IMR-90 (cell line): ENCODE measurements around the gene PAMR1. TPM values are rescaled to one million over a fixed set of nuclear protein-coding genes. Genes with fewer than 3 reads are reported as not detected.

Source experiments
- ATAC-seq: fragments of 200-7000 bp; cut with Tn5 transposase; 2 replicates; pipeline ENCODE4 v1.9.1; 2020; ENCODE audit warnings: low read depth, mild to moderate bottlenecking, moderate library complexity
- BruUV-seq: library from RNA; stranded (reverse); fragments of 400-500 nt; replicated peaks from 2 replicates; lab custom pipeline; 2021; lab: Mats Ljungman, UMichigan
- CTCF ChIA-PET: fragments of 300-600 bp; formaldehyde crosslinking; extraction: SDS; loops from one replicate; lab custom pipeline; 2021; ENCODE audit warnings: antibody characterized with exemption; lab: Yijun Ruan, JAX
- POLR2A ChIA-PET: fragments of 300-600 bp; sonication (Branson Sonifier 250); formaldehyde crosslinking; loops from one replicate; lab custom pipeline; 2022; ENCODE audit warnings: antibody characterized with exemption; ENCODE audit not compliant: unreplicated experiment; lab: Charles Lee
- DNase-seq: peaks from one replicate; pipeline ENCODE4 v3.0.0; 2013
- H2AFZ ChIP-seq: replicated peaks from 2 replicates; pipeline ENCODE3; 2013; ENCODE audit warnings: low read length, mild to moderate bottlenecking; ENCODE audit not compliant: poor library complexity
- H2AK5ac ChIP-seq: 2 replicates; pipeline ENCODE4 v1.6.1; 2013; ENCODE audit warnings: low read depth, low read length, inconsistent platforms
- H2AK9ac ChIP-seq: replicated peaks from 2 replicates; pipeline ENCODE3; 2013; ENCODE audit warnings: mild to moderate bottlenecking, low read depth, low read length, moderate library complexity; ENCODE audit not compliant: poor library complexity
- H2BK120ac ChIP-seq: 2 replicates; pipeline ENCODE4 v1.6.1; 2013; ENCODE audit warnings: low read depth, low read length, inconsistent platforms
- H2BK15ac ChIP-seq: 3 replicates; pipeline ENCODE4 v1.6.1; 2013; ENCODE audit warnings: low read depth, low read length, inconsistent platforms
- H2BK20ac ChIP-seq: 2 replicates; pipeline ENCODE4 v1.6.1; 2013; ENCODE audit warnings: low read depth, mild to moderate bottlenecking, inconsistent platforms, low read length, moderate library complexity
- H2BK5ac ChIP-seq: 2 replicates; pipeline ENCODE4 v1.6.1; 2013; ENCODE audit warnings: mild to moderate bottlenecking, low read depth, low read length, inconsistent platforms; ENCODE audit not compliant: poor library complexity, severe bottlenecking
- H3K14ac ChIP-seq: replicated peaks from 2 replicates; pipeline ENCODE4 v1.6.1; 2013; ENCODE audit warnings: low read depth, low read length, inconsistent platforms
- H3K18ac ChIP-seq: 2 replicates; pipeline ENCODE4 v1.6.1; 2013; ENCODE audit warnings: low read depth, low read length, control low read depth
- H3K23ac ChIP-seq: 2 replicates; pipeline ENCODE4 v1.6.1; 2013; ENCODE audit warnings: low read depth, low read length, inconsistent platforms
- H3K27ac ChIP-seq: 2 replicates; pipeline ENCODE4 v1.5.1; 2013; ENCODE audit warnings: mild to moderate bottlenecking, control low read depth, low read length; ENCODE audit not compliant: insufficient read depth
- H3K27me3 ChIP-seq: 2 replicates; pipeline ENCODE4 v1.6.1; 2013; ENCODE audit warnings: low read length; ENCODE audit not compliant: control insufficient read depth, insufficient read depth
- H3K36me3 ChIP-seq: 2 replicates; pipeline ENCODE4 v1.6.1; 2013; ENCODE audit warnings: low read length, mixed read lengths; ENCODE audit not compliant: control insufficient read depth, insufficient read depth
- H3K4ac ChIP-seq: 2 replicates; pipeline ENCODE4 v1.6.1; 2013; ENCODE audit warnings: low read depth, low read length, inconsistent platforms
- H3K4me1 ChIP-seq: 2 replicates; pipeline ENCODE4 v1.6.1; 2013; ENCODE audit warnings: low read length, mixed read lengths; ENCODE audit not compliant: control insufficient read depth, insufficient read depth
- H3K4me2 ChIP-seq: 2 replicates; pipeline ENCODE4 v1.6.1; 2013; ENCODE audit warnings: low read depth, mild to moderate bottlenecking, control low read depth, low read length, moderate library complexity
- H3K4me3 ChIP-seq: 2 replicates; pipeline ENCODE4 v1.5.1; 2013; ENCODE audit warnings: low read depth, mild to moderate bottlenecking, control low read depth, low read length, moderate library complexity; ENCODE audit not compliant: insufficient read depth
- H3K56ac ChIP-seq: 2 replicates; pipeline ENCODE4 v1.6.1; 2013; ENCODE audit warnings: low read length, inconsistent platforms; ENCODE audit not compliant: insufficient read depth; ENCODE audit errors: extremely low read depth
- H3K79me1 ChIP-seq, 2 experiments: 2 replicates each; pipeline ENCODE4 v1.6.1; 2013; ENCODE audit warnings: low read length in 2 of 2, inconsistent platforms in 1 of 2, low read depth in 1 of 2
- H3K9ac ChIP-seq: 2 replicates; pipeline ENCODE4 v1.6.1; 2013; ENCODE audit warnings: low read depth, low read length, control low read depth
- H3K9me1 ChIP-seq: 2 replicates; pipeline ENCODE4 v1.6.1; 2013; ENCODE audit warnings: low read length, inconsistent platforms; ENCODE audit not compliant: insufficient read depth
- H3K9me3 ChIP-seq: 2 replicates; pipeline ENCODE4 v1.6.1; 2013; ENCODE audit warnings: low read length; ENCODE audit not compliant: control insufficient read depth, insufficient read depth
- H4K20me1 ChIP-seq: 2 replicates; pipeline ENCODE4 v1.6.1; 2013; ENCODE audit warnings: low read length, inconsistent platforms; ENCODE audit not compliant: insufficient read depth
- H4K5ac ChIP-seq: 2 replicates; pipeline ENCODE4 v1.6.1; 2013; ENCODE audit warnings: mild to moderate bottlenecking, low read depth, low read length, control low read depth
- H4K8ac ChIP-seq, 2 experiments: 2 replicates each; pipeline ENCODE4 v1.6.1; 2013; ENCODE audit warnings: low read depth in 2 of 2, low read length in 2 of 2, control low read depth in 1 of 2, inconsistent platforms in 1 of 2
- H4K91ac ChIP-seq: 2 replicates; pipeline ENCODE4 v1.6.1; 2013; ENCODE audit warnings: low read depth, low read length, inconsistent platforms; ENCODE audit not compliant: insufficient read depth
- CEBPB ChIP-seq: IDR thresholded peaks from 2 replicates; pipeline ENCODE4 v1.6.1; 2012; ENCODE audit warnings: low read depth, low read length, improper control_type of control experiment
- CHD1 ChIP-seq: IDR thresholded peaks from 2 replicates; pipeline ENCODE4 v1.6.1; 2012; ENCODE audit warnings: low read depth, low read length, improper control_type of control experiment
- FOS ChIP-seq: fragments of 150-350 bp; IDR thresholded peaks from 2 replicates; pipeline ENCODE4 v1.6.1; 2016; ENCODE audit warnings: low read depth, low read length
- MAFK ChIP-seq: IDR thresholded peaks from 2 replicates; pipeline ENCODE4 v1.6.1; 2012; ENCODE audit warnings: low read depth, low read length, improper control_type of control experiment
- MAZ ChIP-seq: IDR thresholded peaks from 2 replicates; pipeline ENCODE4 v1.6.1; 2012; ENCODE audit warnings: low read depth, mild to moderate bottlenecking, low read length, improper control_type of control experiment, moderate library complexity, borderline replicate concordance
- NFE2L2 ChIP-seq: fragments of 150-350 bp; IDR thresholded peaks from 2 replicates; pipeline ENCODE4 v1.6.1; 2016; ENCODE audit warnings: low read depth, mild to moderate bottlenecking, low read length
- POLR2A ChIP-seq: IDR thresholded peaks from 2 replicates; pipeline ENCODE4 v1.6.1; 2012; ENCODE audit warnings: mild to moderate bottlenecking, low read depth, low read length
- RAD21 ChIP-seq: IDR thresholded peaks from 2 replicates; pipeline ENCODE4 v1.6.1; 2012; ENCODE audit warnings: low read length, improper control_type of control experiment
- RCOR1 ChIP-seq: IDR thresholded peaks from 2 replicates; pipeline ENCODE4 v1.6.1; 2012; ENCODE audit warnings: mild to moderate bottlenecking, low read length, improper control_type of control experiment; ENCODE audit not compliant: insufficient replicate concordance
- RFX5 ChIP-seq: IDR thresholded peaks from 2 replicates; pipeline ENCODE4 v1.8.0; 2012; ENCODE audit warnings: low read depth, mild to moderate bottlenecking, low read length, moderate library complexity
- SMC3 ChIP-seq: fragments of 150-350 bp; IDR thresholded peaks from 2 replicates; pipeline ENCODE4 v1.6.1; 2016; ENCODE audit warnings: low read depth, mild to moderate bottlenecking, antibody characterized with exemption, low read length, moderate library complexity
- WGBS, 2 experiments: methylation state at CpG; one replicate each; pipeline versions ENCODE4 v1.1.5 to v1.1.7; 2013; ENCODE audit warnings: missing lambda C conversion rate in 2 of 2; ENCODE audit not compliant: insufficient read length in 1 of 2; ENCODE audit errors: extremely low coverage in 2 of 2; 5-methylcytosine and 5-hydroxymethylcytosine counted together
- dilution Hi-C: fragments of 300-500 bp; cut with HindIII; formaldehyde crosslinking; loops from one replicate; pipeline ENCODE4 v1.14.3; 2018; ENCODE audit warnings: low sequenced_read_pairs; ENCODE audit not compliant: unreplicated experiment
- in situ Hi-C: fragments of 300-500 bp; cut with MboI; formaldehyde crosslinking; loops from 3 replicates; pipeline ENCODE4 v1.14.3; 2019; ENCODE audit warnings: low sequenced_read_pairs, inconsistent platforms, mixed read lengths
- intact Hi-C: fragments of 100-400 bp; cut with micrococcal nuclease; formaldehyde crosslinking; loops from 2 replicates; pipeline ENCODE4 v1.10.0; 2022
- polyA plus RNA-seq, 3 experiments: library from polyadenylated mRNA; depleted of rRNA; stranded (reverse); fragments of >200 nt; gene quantifications; 2 replicates each; pipeline ENCODE4 v1.2.3, GENCODE V29; 2012; ENCODE audit warnings: low replicate concordance in 1 of 3
- total RNA-seq: library from RNA; depleted of rRNA; stranded (reverse); fragments of >200 nt; gene quantifications from 2 replicates; pipeline ENCODE4 v1.2.3, GENCODE V29; 2012
- TF ChIP-seq, protein P1 (sequence below): fragments of 150-350 bp; IDR thresholded peaks from 2 replicates; pipeline ENCODE4 v1.6.1; 2017; ENCODE audit warnings: mild to moderate bottlenecking, antibody characterized with exemption, low read length, low read depth
- TF ChIP-seq, protein P2 (sequence below): conservative IDR thresholded peaks from 2 replicates; pipeline ENCODE4 v1.5.1; 2012; ENCODE audit warnings: mild to moderate bottlenecking, low read depth, low read length, improper control_type of control experiment

PAMR1 gene
- total and polyA plus RNA-seq, 2 of the 4 experiments (the other 2 are of a cell fraction): 70.7 to 80.7 TPM

DNA sequence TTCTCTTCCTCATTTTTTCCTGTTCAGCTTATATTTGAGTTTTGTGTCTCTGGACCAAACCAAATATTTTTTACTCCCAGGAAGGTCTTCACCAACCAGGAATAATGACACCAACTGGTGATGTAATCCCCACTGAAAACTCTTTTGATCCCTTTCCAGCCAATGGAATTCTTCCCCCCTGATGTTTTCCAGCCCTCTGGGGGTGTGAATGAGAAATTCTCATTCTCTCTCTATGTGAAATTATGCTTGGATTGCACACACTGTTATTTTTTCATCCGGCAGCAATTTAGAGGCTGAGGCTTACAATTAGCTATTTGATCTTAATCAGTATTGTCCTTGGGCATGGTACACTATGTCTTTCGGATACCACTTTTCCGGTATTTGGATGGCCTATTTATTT is 66.6 kb downstream of the PAMR1 start:
- Histone ChIP-seq H4K20me1 (no peaks in the 10 kb centered on the region; the same call in 1 of the 2 replicates), H2BK15ac (no peak overlapping the region), H3K36me3 (peaks cover 28% of the 10 kb centered on the region), H2BK120ac (no peak overlapping the region), H2AK5ac (no peak overlapping the region), H4K91ac (no peak overlapping the region), H4K8ac (no peak overlapping the region), H2AK9ac (no peak overlapping the region), H3K4me1 (peaks cover 3% of the 10 kb centered on the region; the same call in 1 of the 2 replicates), H3K9me3 (no peaks in the 10 kb centered on the region), H2BK20ac (no peak overlapping the region), H3K18ac (no peak overlapping the region), H3K27me3 (no peaks in the 10 kb centered on the region), H3K23ac (no peak overlapping the region), H3K9ac (no peak overlapping the region), H3K79me1 (no peaks in the 10 kb centered on the region), H3K4ac (no peak overlapping the region), H2AFZ (no peak overlapping the region), H3K4me2 (no peak overlapping the region), H3K14ac (no peak overlapping the region), H4K5ac (no peak overlapping the region), H3K9me1 (0 out of 2 replicates have a peak, but pooled peaks cover 4% of the 10 kb centered on the region), H2BK5ac (no peak overlapping the region), H3K27ac (no peak overlapping the region), H3K4me3 (no peak overlapping the region), H3K56ac (no peak overlapping the region)
- ChIA-PET CTCF (interaction anchor here (0.7 kb wide), 1 partner anchor 667 kb away, joined by 3 read pairs; no protein-coding TSS in a partner anchor), POLR2A (interaction anchor here (0.6 kb wide), 1 partner anchor 707 kb away, joined by 3 read pairs; no protein-coding TSS in a partner anchor)
- TF ChIP-seq MAFK: no peak
- TF ChIP-seq CEBPB: no peak
- TF ChIP-seq RFX5: no peak
- TF ChIP-seq POLR2A: no peak
- TF ChIP-seq FOS: no peak
- TF ChIP-seq, protein P1, sequence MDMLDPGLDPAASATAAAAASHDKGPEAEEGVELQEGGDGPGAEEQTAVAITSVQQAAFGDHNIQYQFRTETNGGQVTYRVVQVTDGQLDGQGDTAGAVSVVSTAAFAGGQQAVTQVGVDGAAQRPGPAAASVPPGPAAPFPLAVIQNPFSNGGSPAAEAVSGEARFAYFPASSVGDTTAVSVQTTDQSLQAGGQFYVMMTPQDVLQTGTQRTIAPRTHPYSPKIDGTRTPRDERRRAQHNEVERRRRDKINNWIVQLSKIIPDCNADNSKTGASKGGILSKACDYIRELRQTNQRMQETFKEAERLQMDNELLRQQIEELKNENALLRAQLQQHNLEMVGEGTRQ: no peak
- no peak for TF ChIP-seq MAZ
- no peak for TF ChIP-seq NFE2L2
- no peak for TF ChIP-seq RAD21
- no peak for TF ChIP-seq CHD1
- no peak for TF ChIP-seq RCOR1
- TF ChIP-seq, protein P2, sequence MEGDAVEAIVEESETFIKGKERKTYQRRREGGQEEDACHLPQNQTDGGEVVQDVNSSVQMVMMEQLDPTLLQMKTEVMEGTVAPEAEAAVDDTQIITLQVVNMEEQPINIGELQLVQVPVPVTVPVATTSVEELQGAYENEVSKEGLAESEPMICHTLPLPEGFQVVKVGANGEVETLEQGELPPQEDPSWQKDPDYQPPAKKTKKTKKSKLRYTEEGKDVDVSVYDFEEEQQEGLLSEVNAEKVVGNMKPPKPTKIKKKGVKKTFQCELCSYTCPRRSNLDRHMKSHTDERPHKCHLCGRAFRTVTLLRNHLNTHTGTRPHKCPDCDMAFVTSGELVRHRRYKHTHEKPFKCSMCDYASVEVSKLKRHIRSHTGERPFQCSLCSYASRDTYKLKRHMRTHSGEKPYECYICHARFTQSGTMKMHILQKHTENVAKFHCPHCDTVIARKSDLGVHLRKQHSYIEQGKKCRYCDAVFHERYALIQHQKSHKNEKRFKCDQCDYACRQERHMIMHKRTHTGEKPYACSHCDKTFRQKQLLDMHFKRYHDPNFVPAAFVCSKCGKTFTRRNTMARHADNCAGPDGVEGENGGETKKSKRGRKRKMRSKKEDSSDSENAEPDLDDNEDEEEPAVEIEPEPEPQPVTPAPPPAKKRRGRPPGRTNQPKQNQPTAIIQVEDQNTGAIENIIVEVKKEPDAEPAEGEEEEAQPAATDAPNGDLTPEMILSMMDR: no peak
- TF ChIP-seq SMC3: no peak
- no peak for DNase-seq
- in situ Hi-C loops (no loop called here), dilution Hi-C loops (no loop called here), intact Hi-C loops (no loop called here)
- ATAC-seq: no peak
- no TSS peak for BruUV-seq
- WGBS, 2 experiments: 50% methylated on average over 1 of the region's 3 CpGs; no CpG with 5 or more reads in 1 of the 2 experiments
